GM21717 (cell line): Measurements from ENCODE around the gene GLYATL2.

ENCODE experiments used
- ATAC-seq: cut with Tn5 transposase; IDR thresholded peaks from one replicate; pipeline ENCODE4 v1.9.1; 2021; ENCODE audit warnings: mild to moderate bottlenecking, moderate library complexity; ENCODE audit not compliant: unreplicated experiment

The GLYATL2 gene

GRCh38 chr11:58844361-58845005 lies at the start of gene GLYATL2:
Gene GLYATL2, minus strand, starts transcription at chr11:58844704. Its CDS starts 5,092 bp downstream, at chr11:58839612.
- no peak for ATAC-seq

- no peak for ATAC-seq
These were observed 49.4 kb upstream of the GLYATL2 start for GRCh38 chr11:58893899-58894298.

GRCh38 chr11:58888579-58888978 lies 44.1 kb upstream of the GLYATL2 start:
- no peak for ATAC-seq

- no peak for ATAC-seq
These were observed 42.9 kb upstream of the GLYATL2 start for GRCh38 chr11:58887452-58887851.

- no peak for ATAC-seq
These were observed 36.1 kb upstream of the GLYATL2 start for GRCh38 chr11:58880625-58881024.

GRCh38 chr11:58880166-58880565 lies 35.7 kb upstream of the GLYATL2 start:
- no peak for ATAC-seq

- ATAC-seq: no peak
These were observed 23.1 kb upstream of the GLYATL2 start for GRCh38 chr11:58867556-58867955.

- no peak for ATAC-seq
These were observed 22.3 kb upstream of the GLYATL2 start for GRCh38 chr11:58866788-58867187.

- ATAC-seq: no peak
These were observed 19.8 kb upstream of the GLYATL2 start for GRCh38 chr11:58864335-58864734.

GRCh38 chr11:58863697-58864096 lies 19.2 kb upstream of the GLYATL2 start:
- no peak for ATAC-seq

GRCh38 chr11:58861533-58861932 lies 17.0 kb upstream of the GLYATL2 start:
- ATAC-seq: no peak

GRCh38 chr11:58856806-58857205 lies 12.3 kb upstream of the GLYATL2 start:
- no peak for ATAC-seq

GRCh38 chr11:58845386-58845785 lies 882 bp upstream of the GLYATL2 start:
- ATAC-seq: no peak

- ATAC-seq: no peak
These were observed 6.7 kb downstream of the GLYATL2 start for GRCh38 chr11:58837707-58838388.

- ATAC-seq: no peak
These were observed 12.4 kb downstream of the GLYATL2 start for GRCh38 chr11:58832056-58832645.

GRCh38 chr11:58830673-58831301 lies 13.7 kb downstream of the GLYATL2 start:
- ATAC-seq: no peak

GRCh38 chr11:58829786-58830185 lies 14.7 kb downstream of the GLYATL2 start:
- ATAC-seq: no peak

GRCh38 chr11:58813693-58814092 lies 30.8 kb downstream of the GLYATL2 start:
- no peak for ATAC-seq

GRCh38 chr11:58811499-58811898 lies 33.0 kb downstream of the GLYATL2 start:
- no peak for ATAC-seq

GRCh38 chr11:58807343-58807742 lies 37.2 kb downstream of the GLYATL2 start:
- no peak for ATAC-seq

GRCh38 chr11:58805065-58805464 lies 39.4 kb downstream of the GLYATL2 start:
- no peak for ATAC-seq
